ENCODE data around the gene RIN2. TPM values are rescaled to one million over a fixed set of nuclear protein-coding genes. Genes with fewer than 3 reads are reported as not detected.

Gene RIN2
- total RNA-seq, 1 donor from 2014 or later, result 24.4 TPM

DNA sequence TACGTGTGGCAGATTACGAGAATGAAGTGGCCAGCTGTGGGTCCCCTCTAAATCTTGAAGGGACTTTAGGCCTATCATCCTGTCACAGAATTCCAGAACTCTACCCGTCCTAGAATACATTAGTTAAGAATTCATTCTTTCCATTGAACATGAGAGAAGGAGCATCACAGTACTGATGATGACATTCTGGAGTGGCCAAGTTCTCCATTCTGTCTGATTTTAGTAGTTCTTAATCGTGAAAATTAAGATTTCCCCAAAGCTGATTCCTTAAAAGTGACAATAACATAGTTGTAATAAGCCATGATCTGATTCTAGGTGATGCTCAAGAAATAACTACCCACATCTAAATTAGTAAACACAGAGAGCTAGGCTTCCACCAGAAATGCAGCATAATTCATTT, 35.0 kb upstream of the RIN2 start:
- no peak overlapping the region for H3K27ac Mint-ChIP-seq (ENCODE audit: unreplicated experiment)
- TF ChIP-seq, protein P1, sequence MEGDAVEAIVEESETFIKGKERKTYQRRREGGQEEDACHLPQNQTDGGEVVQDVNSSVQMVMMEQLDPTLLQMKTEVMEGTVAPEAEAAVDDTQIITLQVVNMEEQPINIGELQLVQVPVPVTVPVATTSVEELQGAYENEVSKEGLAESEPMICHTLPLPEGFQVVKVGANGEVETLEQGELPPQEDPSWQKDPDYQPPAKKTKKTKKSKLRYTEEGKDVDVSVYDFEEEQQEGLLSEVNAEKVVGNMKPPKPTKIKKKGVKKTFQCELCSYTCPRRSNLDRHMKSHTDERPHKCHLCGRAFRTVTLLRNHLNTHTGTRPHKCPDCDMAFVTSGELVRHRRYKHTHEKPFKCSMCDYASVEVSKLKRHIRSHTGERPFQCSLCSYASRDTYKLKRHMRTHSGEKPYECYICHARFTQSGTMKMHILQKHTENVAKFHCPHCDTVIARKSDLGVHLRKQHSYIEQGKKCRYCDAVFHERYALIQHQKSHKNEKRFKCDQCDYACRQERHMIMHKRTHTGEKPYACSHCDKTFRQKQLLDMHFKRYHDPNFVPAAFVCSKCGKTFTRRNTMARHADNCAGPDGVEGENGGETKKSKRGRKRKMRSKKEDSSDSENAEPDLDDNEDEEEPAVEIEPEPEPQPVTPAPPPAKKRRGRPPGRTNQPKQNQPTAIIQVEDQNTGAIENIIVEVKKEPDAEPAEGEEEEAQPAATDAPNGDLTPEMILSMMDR (IDR thresholded peaks at IDR 0.05), result no peak
- H3K36me3 Mint-ChIP-seq (ENCODE audit: low read depth), result no peaks in the 10 kb centered on the region
- peaks cover 2% of the 10 kb centered on the region for H3K27me3 Mint-ChIP-seq (ENCODE audit: low read depth)
- H3K9me3 Mint-ChIP-seq (ENCODE audit: low read depth), result no peaks in the 10 kb centered on the region
- DNase-seq (ENCODE audit: low spot score), result no peak
- no peak overlapping the region for H3K4me3 Mint-ChIP-seq (ENCODE audit: unreplicated experiment)
- H3K4me1 Mint-ChIP-seq (ENCODE audit: low read depth), result peaks cover 14% of the 10 kb centered on the region

DNA sequence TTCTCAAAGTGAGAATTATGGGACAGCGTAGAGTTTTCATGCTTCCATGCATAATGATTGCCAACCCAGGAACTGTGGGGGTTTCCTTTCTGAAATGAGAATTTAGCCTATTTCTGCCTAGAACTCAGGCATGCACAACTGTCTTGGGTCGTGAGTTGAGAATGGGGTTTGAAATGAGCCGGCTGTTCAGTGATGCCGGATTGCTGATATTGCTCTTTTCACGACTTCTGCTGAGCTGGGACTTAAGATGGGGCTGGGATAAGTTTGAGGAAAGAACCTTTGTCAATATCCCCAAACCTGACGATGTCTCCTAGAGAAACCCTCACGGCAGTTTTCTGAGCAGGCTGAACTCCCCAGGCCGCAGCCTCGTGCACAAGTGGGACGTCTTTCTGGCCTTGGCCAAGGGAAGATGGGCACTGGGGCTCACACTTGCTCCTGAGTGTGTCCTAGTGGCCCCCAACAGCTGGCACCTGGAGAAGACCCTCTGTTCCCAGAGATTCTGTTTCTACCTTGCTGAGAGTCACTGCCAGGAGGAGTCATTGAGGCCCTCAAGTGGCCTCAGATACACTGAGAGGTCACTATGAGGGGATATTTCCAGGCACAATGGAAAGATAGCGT, 34.1 kb upstream of the RIN2 start:
- TF ChIP-seq, protein P1 (IDR thresholded peaks at IDR 0.05), result no peak
- Mint-ChIP-seq H3K36me3 (ENCODE audit: low read depth) (no peaks in the 10 kb centered on the region), H3K4me1 (ENCODE audit: low read depth) (peaks cover 14% of the 10 kb centered on the region), H3K27ac (ENCODE audit: unreplicated experiment) (no peak overlapping the region), H3K4me3 (ENCODE audit: unreplicated experiment) (no peak overlapping the region), H3K27me3 (ENCODE audit: low read depth) (no peaks in the 10 kb centered on the region), H3K9me3 (ENCODE audit: low read depth) (no peaks in the 10 kb centered on the region)
- DNase-seq (ENCODE audit: low spot score), result no peak

DNA sequence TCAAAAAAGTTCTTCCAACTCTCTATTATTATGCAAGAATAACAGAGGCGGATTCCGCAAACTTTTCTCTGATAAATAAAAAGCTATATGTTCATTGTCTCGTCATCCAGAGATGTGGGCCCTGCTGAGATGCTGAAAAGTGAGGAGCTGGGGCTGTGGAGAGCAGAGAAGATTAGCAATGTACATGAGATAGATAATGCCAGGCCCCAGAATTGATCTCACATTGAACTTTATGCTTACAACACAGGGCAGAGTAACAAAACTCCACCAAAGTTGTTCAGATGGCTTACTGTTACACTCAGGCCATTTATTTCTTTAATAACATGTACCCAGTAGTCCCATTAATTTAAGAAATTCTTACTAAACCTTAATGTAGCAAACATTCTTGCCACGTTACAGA, 32.7 kb upstream of the RIN2 start:
- Mint-ChIP-seq H3K4me1 (ENCODE audit: low read depth) (peaks cover 14% of the 10 kb centered on the region), H3K36me3 (ENCODE audit: low read depth) (no peaks in the 10 kb centered on the region), H3K27ac (ENCODE audit: unreplicated experiment) (no peak overlapping the region), H3K27me3 (ENCODE audit: low read depth) (no peaks in the 10 kb centered on the region), H3K9me3 (ENCODE audit: low read depth) (no peaks in the 10 kb centered on the region), H3K4me3 (ENCODE audit: unreplicated experiment) (no peak overlapping the region)
- TF ChIP-seq, protein P1 (IDR thresholded peaks at IDR 0.05), result no peak
- no peak for DNase-seq (ENCODE audit: low spot score)

DNA sequence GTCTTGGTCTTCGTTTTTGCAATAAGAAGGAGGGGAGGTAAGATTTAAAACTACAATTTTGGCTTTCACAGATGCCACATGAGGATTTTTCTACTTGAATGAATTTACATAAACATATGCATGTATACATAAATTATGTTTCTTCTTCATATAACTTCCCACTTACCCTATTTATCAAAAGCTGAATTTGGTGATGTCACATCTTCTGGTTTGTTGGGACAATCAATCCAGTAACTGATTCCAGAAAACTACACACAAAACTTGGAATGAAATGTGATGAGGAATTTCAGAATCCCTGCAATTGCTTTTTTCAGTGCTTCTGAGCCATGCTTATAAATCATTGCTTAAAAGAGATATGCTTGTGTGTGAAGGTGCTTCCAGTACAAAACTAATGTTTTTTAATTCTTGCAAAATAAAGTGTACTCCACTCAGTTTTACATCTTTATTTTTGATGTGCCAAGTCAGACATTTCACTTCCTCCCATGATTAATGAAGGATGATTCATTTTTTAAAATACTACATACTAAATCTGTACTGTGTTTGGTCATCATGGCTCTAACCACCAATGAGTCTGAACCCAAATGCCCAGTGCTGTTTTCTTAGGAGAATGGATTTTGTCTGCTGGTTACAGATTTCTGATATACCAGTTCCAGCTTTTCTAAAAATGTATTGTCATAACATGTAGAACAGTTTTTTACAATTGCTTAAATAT, 32.1 kb upstream of the RIN2 start:
- Mint-ChIP-seq H3K36me3 (ENCODE audit: low read depth) (no peaks in the 10 kb centered on the region), H3K9me3 (ENCODE audit: low read depth) (no peaks in the 10 kb centered on the region), H3K27me3 (ENCODE audit: low read depth) (no peaks in the 10 kb centered on the region), H3K27ac (ENCODE audit: unreplicated experiment) (no peak overlapping the region), H3K4me3 (ENCODE audit: unreplicated experiment) (no peak overlapping the region), H3K4me1 (ENCODE audit: low read depth) (peaks cover 14% of the 10 kb centered on the region)
- no peak for DNase-seq (ENCODE audit: low spot score)
- TF ChIP-seq, protein P1 (IDR thresholded peaks at IDR 0.05), result no peak

DNA sequence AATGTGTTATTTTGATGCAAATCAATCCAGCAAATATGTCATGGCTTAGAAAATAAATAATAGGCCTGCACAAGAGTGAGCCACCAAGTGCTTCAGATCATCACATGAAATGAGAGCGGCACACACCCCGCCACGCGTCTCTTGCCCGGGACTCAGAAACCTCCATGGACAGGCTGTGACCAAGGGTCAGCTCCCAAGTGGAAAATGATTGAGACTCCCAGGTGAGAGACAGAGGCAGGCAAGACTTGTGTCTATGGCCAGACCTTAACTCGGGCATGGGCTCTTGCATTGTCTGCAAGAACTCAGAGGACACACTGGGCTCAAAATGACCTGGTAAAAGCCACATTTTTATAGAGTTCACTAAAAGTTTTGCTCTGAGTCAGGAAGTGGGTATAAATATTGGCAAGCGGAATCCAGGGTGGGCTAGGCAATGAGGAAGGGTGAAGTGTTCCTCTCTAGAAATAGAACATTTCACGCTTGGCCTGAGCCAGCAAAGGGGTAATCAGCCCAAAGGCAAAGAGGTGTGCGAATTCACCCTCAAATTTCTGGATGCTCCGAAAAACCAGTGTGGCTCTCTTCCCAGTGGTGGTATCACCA, 30.7 kb upstream of the RIN2 start:
- Mint-ChIP-seq H3K27ac (ENCODE audit: unreplicated experiment) (no peak overlapping the region), H3K4me3 (ENCODE audit: unreplicated experiment) (no peak overlapping the region), H3K36me3 (ENCODE audit: low read depth) (no peaks in the 10 kb centered on the region), H3K27me3 (ENCODE audit: low read depth) (no peaks in the 10 kb centered on the region), H3K4me1 (ENCODE audit: low read depth) (peaks cover 14% of the 10 kb centered on the region), H3K9me3 (ENCODE audit: low read depth) (no peaks in the 10 kb centered on the region)
- TF ChIP-seq, protein P1 (IDR thresholded peaks at IDR 0.05), result no peak
- no peak for DNase-seq (ENCODE audit: low spot score)

Data from chondrocyte (in vitro differentiated cells).